ENCODE data around the gene DUSP7. TPM values are rescaled to one million over a fixed set of nuclear protein-coding genes. Genes with fewer than 3 reads are reported as not detected.

Gene DUSP7
- total and polyA plus RNA-seq, 9 of the 15 experiments (the other 6 are each of a cell fraction or from before 2014, with no cell fraction given): 0.45 to 15.8 (median 8.2) TPM

DNA sequence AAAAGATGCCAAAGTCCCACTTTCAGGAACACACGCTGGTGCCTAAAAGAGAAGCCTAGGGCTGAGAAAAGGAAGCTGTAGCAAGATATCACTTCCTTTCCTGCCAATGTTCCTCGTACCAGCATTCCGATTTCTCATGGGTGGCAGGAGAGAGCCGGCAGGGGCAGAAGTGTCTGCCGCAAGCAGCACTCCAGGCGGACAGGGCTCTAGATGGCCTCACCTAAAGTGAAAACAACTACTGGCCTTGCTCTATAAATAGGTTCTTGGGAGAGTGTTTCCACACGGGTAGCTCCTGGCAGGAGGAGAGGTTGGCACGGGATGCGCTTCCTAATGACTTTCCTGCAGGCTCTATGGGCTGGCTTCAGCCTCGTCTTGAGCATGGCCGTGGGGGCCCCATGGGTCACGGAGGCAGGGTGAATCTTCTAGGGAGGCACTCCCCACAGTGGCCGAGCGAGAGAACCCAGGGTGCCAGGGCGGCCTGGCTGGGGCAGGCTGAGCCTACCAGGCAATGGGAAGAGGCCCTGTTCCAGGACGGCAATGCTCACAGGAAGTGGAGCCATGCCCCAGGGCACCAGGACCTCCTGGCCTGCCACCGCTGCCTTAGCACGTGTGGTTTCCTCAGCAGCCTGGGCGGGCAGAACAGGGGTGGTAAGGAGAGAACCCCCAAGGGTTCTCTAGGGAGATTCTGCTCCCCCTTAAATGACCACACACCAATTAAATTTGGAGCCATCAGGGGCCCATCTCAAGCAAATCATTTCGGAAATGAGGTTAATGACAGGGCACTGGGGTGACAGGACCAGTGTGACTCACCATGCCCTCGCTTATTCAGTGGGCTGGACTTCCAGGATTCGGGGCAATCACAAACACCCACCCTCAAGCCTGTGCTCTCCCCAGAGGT, 14.6 kb upstream of the DUSP7 start (continued):
- TF ChIP-seq SMAD1 (IDR thresholded peaks at IDR 0.05; ENCODE audit: low read depth, low read length, partially characterized antibody) (no peak), ZZZ3 (IDR thresholded peaks at IDR 0.05) (no peak), U2AF2 (optimal IDR thresholded peaks at IDR 0.05; ENCODE audit: low read depth, low read length) (no peak), SPI1 (IDR thresholded peaks at IDR 0.05; ENCODE audit: borderline replicate concordance, low read depth, low read length) (no peak), PHB (CRISPR knock-in tag; IDR thresholded peaks at IDR 0.05) (no peak), HOXB6 (CRISPR knock-in tag; IDR thresholded peaks at IDR 0.05; ENCODE audit: borderline replicate concordance) (no peak), NFATC3 (IDR thresholded peaks at IDR 0.05) (no peak), ZNF140 (CRISPR knock-in tag; IDR thresholded peaks at IDR 0.05) (no peak)
- TF ChIP-seq, protein P1, sequence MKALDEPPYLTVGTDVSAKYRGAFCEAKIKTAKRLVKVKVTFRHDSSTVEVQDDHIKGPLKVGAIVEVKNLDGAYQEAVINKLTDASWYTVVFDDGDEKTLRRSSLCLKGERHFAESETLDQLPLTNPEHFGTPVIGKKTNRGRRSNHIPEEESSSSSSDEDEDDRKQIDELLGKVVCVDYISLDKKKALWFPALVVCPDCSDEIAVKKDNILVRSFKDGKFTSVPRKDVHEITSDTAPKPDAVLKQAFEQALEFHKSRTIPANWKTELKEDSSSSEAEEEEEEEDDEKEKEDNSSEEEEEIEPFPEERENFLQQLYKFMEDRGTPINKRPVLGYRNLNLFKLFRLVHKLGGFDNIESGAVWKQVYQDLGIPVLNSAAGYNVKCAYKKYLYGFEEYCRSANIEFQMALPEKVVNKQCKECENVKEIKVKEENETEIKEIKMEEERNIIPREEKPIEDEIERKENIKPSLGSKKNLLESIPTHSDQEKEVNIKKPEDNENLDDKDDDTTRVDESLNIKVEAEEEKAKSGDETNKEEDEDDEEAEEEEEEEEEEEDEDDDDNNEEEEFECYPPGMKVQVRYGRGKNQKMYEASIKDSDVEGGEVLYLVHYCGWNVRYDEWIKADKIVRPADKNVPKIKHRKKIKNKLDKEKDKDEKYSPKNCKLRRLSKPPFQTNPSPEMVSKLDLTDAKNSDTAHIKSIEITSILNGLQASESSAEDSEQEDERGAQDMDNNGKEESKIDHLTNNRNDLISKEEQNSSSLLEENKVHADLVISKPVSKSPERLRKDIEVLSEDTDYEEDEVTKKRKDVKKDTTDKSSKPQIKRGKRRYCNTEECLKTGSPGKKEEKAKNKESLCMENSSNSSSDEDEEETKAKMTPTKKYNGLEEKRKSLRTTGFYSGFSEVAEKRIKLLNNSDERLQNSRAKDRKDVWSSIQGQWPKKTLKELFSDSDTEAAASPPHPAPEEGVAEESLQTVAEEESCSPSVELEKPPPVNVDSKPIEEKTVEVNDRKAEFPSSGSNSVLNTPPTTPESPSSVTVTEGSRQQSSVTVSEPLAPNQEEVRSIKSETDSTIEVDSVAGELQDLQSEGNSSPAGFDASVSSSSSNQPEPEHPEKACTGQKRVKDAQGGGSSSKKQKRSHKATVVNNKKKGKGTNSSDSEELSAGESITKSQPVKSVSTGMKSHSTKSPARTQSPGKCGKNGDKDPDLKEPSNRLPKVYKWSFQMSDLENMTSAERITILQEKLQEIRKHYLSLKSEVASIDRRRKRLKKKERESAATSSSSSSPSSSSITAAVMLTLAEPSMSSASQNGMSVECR (CRISPR knock-in tag; IDR thresholded peaks at IDR 0.05): no peak
- TF ChIP-seq, protein P2, sequence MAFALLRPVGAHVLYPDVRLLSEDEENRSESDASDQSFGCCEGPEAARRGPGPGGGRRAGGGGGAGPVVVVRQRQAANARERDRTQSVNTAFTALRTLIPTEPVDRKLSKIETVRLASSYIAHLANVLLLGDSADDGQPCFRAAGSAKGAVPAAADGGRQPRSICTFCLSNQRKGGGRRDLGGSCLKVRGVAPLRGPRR (CRISPR knock-in tag; IDR thresholded peaks at IDR 0.05): no peak
